Fibroblast of upper back skin (primary cell): ENCODE results near the gene GPR27.

Source experiments
- DNase-seq: peaks from one replicate; pipeline ENCODE4 v3.0.0-alpha.2; 2013

The GPR27 gene, protein sequence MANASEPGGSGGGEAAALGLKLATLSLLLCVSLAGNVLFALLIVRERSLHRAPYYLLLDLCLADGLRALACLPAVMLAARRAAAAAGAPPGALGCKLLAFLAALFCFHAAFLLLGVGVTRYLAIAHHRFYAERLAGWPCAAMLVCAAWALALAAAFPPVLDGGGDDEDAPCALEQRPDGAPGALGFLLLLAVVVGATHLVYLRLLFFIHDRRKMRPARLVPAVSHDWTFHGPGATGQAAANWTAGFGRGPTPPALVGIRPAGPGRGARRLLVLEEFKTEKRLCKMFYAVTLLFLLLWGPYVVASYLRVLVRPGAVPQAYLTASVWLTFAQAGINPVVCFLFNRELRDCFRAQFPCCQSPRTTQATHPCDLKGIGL

DNA sequence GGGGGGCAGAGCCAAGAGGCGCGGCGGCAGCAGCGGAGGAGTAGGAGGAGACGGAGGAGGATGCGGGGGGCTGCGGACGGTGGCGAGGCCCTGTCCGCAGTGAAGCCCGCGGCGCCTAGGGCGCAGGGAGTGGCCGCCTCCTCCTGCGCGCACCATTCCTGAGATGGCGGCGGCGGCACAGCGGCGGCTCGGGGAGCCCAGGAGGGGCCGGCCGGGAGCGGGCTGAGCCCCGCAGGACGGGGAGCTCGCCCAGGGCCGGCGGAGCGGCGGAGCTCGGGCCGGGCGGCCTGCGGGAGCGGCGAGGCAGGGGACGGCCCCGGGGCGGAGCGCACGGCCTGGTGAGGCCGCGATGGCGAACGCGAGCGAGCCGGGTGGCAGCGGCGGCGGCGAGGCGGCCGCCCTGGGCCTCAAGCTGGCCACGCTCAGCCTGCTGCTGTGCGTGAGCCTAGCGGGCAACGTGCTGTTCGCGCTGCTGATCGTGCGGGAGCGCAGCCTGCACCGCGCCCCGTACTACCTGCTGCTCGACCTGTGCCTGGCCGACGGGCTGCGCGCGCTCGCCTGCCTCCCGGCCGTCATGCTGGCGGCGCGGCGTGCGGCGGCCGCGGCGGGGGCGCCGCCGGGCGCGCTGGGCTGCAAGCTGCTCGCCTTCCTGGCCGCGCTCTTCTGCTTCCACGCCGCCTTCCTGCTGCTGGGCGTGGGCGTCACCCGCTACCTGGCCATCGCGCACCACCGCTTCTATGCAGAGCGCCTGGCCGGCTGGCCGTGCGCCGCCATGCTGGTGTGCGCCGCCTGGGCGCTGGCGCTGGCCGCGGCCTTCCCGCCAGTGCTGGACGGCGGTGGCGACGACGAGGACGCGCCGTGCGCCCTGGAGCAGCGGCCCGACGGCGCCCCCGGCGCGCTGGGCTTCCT is at the start of gene GPR27:
Gene GPR27 (plus strand): TSS at position 155 of the 909 bp plus-strand sequence. CDS start 195 bp downstream, at position 350.
- DNase-seq = peak; percentile 12

- DNase-seq = no peak
These were observed 48.7 kb upstream of the GPR27 start for GRCh38 chr3:71704915-71705314.

DNA sequence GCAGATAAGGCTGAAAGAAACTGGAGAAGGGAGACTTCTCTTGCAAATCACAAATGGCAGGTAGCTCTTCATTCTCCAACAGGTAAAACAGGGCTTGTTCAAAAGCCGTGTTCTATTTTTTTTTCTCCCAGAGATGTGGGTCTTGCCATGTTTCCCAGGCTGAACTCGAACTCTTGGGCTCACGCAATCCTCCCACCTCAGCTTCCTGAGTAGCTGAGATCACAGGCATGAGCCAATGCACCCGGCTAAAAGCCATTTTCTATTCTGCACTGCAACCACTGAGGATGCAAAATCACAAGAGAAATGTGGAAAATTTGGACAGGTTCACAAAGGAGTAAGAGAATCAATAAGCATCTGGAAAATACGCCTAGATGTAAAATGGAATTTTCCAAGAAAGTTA is 48.0 kb upstream of the GPR27 start:
- no peak for DNase-seq

- DNase-seq = peak; percentile 55
These were observed 46.1 kb upstream of the GPR27 start for GRCh38 chr3:71707595-71707994.

GRCh38 chr3:71708476-71709105 is 45.1 kb upstream of the GPR27 start:
- DNase-seq = no peak

DNA sequence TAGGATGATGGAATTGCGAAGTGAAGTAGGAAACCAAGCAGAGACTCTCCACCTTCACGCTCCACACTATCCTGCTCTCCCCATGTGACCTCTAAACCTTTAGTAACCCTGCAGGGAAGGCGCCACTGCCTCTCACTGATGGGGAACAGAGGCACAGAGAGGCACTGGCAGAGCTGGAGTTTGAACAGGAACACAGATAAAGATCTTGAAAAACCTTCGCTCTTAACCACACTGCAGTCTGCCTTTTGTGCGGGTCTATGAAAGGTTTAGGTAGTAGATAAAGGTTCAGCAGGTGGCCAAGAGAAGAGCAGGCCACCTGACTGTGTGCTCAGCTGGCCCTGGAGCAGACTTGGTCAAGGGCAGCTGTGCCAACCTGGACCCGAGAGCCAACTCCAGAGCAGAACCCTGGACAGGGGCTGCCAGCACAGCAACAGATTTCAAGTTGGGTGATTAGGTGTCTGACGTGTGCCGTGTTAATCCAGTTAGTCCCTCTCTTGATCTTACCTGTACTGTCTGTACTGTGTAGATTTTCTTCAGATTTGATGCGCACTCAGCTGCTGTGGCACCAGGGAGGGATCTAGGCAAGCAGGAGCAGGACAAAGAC is 43.6 kb upstream of the GPR27 start:
- DNase-seq = no peak

- peak; percentile 61 for DNase-seq
These were observed 42.7 kb upstream of the GPR27 start for GRCh38 chr3:71710906-71711494.

- DNase-seq = no peak
These were observed 40.6 kb upstream of the GPR27 start for GRCh38 chr3:71713041-71713440.

- DNase-seq = no peak
These were observed 39.1 kb upstream of the GPR27 start for GRCh38 chr3:71714595-71714994.

GRCh38 chr3:71718072-71718471 is 35.6 kb upstream of the GPR27 start:
- no peak for DNase-seq

DNA sequence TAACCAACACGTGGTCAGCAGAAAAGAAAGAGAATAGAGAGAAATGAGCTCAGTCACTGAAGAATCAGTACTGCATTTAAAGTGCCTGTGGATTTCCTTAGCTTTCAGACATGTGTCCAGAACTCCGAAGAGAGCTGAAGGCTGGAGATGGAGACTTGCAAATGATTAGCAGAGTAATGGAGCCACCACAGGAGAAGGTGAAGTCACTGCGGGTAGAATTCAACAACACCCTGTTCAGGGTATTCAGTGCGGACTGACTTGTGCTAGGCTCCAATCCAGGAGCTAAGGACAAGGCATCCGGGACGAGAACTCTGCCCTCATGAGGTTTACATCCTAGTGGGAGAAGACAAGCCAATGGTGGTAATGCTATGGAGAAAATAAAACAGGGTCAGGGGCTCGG is 32.7 kb upstream of the GPR27 start:
- no peak for DNase-seq

DNA sequence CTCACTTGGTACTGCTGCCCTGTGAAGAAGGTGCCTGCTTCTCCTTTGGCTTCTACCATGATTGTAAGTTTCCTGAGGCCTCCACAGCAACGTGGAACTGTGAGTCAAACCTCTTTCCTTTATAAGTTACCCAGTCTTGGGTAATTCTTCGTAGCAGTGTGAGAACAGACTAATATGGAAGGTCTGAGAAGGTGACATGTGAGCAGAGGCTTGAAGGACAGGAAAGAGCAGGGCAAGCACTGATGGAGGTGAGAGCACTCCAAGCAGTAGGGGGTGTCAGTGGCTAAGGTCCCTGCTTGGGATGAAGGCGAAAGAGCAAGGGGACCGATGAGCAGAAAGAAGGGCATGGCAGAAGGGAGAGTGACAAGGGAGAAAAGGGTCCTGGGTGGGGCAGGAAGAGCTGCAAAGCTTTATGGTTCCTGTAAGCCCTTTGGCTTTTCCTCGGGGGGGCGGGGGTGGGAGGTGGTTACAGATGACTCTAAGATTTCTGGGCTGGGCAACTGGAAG is 32.0 kb upstream of the GPR27 start:
- no peak for DNase-seq

GRCh38 chr3:71722693-71723092 is 31.0 kb upstream of the GPR27 start:
- DNase-seq = no peak

DNA sequence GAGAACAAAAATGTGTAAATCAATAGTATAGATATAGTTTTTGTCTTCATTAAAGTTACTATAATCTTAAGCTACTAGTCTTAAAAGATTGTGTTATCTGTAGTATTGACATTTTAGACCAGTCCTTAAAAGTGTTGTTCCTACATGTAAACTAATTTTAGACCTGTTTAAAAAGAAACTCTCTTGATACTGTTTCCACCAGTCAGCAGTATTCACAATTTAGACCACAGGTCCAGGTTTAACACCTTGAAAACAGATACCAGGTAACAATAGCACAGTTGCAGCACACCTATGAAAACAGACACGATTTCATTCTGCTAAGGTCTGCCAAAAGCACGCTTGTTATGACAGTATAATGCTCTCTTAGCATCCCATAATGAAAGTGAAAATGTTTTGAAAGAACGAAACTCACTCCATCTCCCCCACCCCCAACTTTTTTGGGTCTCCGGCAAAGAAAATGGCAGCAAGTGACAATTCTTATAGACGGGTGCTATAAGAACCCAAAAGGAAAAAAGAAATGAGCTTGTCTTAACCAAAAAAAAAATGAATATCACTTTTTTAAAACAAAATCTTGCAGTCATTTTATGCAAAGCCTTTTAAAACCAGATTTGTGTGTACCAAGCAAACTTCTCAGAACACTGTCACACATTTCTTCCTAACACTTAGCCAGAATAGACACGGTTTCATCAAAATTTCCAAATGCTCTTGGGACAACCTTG is 30.0 kb upstream of the GPR27 start:
- no peak for DNase-seq

- no peak for DNase-seq
These were observed 29.5 kb upstream of the GPR27 start for GRCh38 chr3:71724171-71724453.

- no peak for DNase-seq
These were observed 28.9 kb upstream of the GPR27 start for GRCh38 chr3:71724584-71725270.

DNA sequence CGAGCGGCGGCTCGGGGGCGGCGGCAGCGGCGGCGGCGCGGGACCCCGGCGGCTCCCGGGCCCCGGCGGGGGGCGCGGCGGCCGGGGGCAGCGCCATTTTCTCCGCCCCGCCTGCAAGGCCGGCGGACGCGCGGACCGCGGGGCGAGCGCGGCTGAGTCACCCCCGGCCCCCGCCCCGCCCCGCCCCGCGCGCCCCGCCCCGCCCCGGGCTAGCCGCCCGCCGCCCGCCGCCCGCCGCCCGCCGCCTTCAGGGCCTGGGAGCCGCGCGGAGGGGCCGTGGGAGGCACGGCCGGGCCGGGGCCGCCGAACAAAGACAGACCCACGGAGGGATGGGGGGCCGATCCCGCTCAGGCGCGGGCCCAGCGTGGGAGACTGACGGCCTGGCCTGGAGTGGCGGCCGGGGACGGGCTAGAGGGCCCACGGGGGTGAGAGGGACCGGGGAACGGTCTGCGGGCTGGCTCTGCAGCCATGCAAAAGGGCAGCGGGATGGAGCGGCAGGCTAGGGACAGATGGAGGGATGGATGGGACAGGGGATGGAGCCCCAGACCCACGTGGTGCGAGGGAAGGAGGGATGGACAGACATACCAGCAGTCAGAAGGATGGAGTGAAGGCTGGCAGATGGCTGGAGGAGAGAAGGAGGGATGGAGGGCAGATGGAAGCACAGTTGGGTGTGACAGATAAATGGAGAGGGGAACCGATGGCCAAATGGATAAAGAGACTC is 28.2 kb upstream of the GPR27 start, which contains the start of gene EIF4E3:
Gene EIF4E3 (minus strand): TSS at position 132 of the 721 bp plus-strand sequence. CDS start 35 bp downstream, at position 97.
- peak; percentile 23 for DNase-seq

- no peak for DNase-seq
These were observed 27.5 kb upstream of the GPR27 start for GRCh38 chr3:71726146-71726545.

- peak; percentile 9 for DNase-seq
These were observed 24.9 kb upstream of the GPR27 start for GRCh38 chr3:71728632-71729342.

GRCh38 chr3:71732637-71733036 is 21.0 kb upstream of the GPR27 start:
- DNase-seq = no peak
